ENCODE measurements around the gene KCNIP2. TPM values are rescaled to one million over a fixed set of nuclear protein-coding genes. Genes with fewer than 3 reads are reported as not detected.
A peak's percentile ranks its signal among the peaks of the same experiment; 100 is the strongest.
"Not testable (repeated sequence)": the region's sequence is repeated elsewhere in the genome, so short reads cannot be mapped to it uniquely, and the experiment has no call there.

The KCNIP2 gene
- total RNA-seq, 1 donor from 2014 or later = 151 TPM

DNA sequence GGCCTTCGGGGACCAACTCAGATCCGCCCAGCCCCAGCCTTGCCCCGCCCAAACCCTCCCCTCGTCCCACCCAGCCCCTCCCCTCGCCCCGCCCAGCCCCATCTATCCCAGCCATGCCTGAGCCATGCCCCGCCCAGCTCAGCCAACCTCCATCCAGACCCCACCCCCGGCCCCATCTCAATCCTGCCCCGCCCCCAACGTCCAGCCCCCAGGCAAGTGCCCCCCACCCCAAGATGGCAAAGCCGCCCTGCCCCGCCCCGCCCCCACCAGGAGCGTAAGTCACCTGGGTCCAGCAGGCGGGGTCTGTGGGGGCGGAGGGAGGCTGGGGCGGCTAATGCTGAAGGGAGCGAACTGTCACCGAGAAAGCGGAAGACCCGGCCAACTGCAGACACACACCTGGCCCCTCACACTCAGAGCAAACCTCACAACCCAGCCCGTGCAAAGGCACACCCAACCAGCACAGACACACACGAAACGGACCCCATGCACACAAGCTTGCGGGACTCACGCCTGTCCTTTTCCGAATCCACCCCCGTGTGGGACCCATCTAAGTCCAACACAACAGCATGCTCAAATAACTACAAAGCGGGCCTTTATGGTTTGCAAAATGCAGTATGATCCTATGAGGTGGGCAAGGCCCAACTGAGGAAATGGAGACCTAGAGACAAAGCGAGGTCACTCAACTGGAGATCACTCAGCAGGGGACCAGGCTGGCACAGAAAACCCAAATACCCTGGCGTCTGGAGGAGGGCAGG lies 13.9 kb downstream of the KCNIP2 start:
- peak; percentile 80 for DNase-seq (ENCODE audit: low spot score)

DNA sequence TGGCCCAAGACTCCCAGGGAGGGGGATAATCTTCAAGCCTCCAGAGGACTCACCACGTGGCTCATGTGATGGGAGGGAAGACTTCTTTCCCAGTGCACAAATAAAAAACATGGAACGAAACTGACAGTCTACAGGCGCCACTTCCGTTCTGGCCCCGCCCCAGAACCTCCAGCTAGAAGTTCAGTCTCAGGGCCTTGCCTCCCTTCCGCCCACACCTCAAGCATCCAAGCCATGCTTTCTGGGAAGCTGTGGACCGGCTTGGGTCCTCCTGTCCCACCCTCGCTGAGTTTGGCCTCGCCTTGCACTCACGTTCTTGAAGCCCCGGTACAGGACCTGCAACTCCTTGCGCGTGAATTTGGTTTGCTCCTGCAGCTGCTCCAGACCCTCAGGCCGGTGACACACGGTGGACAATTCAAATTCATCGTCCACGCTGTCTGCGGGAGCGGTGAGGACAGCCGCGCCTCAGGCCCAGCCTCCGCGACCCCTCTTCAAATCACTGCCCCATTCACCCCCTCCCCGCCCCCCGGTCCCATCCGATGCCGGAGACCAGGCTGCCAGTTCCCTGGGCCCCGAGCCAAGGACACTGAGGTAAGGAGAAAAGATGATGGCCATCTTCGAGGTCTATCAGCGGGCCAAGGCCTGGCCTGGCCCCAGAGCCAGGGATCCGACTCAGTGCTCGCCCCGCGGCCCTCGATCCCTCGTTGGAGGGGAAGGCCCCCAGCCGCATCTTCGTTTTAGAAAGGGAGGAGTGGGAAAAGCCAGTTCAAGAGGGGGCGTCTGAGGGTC lies 14.6 kb downstream of the KCNIP2 start:
- peak; percentile 88 for DNase-seq (ENCODE audit: low spot score)

DNA sequence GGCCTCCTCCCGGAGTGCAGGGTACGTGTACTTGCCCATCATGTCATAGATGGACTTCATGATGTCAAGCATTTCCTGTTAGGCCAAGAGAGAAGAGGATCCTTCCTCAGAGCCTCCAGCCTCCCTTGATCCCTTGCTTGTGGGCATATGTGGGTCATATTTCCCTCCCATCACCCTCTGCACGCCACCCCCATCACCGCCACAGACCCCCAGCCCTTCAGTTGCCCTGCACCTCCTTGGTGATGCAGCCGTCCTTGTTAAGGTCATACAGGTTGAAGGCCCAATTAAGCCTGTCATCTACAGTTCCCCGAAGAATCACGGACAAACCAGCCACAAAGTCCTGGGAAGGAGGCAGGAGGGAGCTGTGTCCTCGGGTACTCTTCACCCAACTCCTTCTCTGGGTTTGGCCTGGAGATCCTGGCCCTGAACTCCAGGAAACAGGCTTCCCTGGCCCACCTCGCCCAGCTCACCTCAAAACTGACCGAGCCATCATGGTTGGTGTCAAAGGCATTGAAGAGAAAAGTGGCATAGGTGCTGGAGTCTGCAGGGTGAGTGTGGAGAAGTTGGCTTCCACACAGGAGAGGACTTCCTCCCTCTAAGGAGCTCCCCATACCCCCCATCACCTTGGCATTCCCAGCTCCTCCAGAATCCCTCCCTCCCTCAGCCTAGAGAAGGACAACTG lies 15.5 kb downstream of the KCNIP2 start:
- DNase-seq (ENCODE audit: low spot score) = peak; percentile 65

DNA sequence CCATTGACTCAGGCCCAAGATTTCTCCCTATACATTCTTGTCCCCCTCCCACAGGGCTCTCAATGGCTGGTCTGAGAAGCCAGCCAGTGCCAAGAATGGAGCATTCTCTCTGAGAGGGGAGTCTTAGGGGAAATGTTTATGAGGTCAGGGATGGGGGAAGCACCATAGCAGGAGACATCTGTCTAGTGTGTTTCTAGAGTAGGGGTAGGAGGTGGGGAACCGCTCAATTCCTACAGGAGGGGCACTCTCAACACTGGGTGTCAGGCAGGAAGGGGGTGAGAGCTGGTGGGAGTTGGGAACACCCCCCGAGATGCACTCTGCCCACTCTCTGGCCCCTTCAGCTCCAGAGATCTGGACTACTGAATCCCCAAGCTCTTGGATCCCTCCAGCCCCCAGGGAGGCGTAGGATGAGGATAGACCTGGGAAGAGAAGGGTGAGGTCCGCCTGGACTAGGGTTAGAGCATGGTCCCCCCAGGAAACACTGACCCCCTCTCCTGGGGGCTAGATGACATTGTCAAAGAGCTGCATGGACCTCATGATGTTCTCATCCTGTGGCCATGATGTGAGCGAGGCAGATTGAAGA lies 16.7 kb downstream of the KCNIP2 start:
- DNase-seq (ENCODE audit: low spot score) = peak; percentile 77

DNA sequence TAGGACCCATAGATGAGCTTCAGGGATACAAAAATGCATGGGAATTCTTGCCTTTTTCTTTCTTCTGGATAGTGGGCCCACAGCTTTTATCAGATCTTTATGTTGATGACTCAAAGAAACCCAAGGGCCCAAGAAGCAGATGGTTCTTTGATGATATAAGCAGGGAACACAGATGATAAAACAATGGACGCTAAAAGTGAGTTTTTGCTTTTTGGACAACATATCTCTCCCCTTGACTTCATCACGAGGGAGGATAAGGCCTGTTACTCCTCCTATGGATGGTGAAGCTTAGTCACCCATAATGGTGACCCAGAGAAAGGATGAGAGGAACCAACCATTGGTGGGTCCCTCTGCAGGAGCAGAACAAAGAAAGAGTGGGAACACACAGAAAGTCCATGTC lies 18.9 kb downstream of the KCNIP2 start:
- DNase-seq (ENCODE audit: low spot score) = no peak

DNA sequence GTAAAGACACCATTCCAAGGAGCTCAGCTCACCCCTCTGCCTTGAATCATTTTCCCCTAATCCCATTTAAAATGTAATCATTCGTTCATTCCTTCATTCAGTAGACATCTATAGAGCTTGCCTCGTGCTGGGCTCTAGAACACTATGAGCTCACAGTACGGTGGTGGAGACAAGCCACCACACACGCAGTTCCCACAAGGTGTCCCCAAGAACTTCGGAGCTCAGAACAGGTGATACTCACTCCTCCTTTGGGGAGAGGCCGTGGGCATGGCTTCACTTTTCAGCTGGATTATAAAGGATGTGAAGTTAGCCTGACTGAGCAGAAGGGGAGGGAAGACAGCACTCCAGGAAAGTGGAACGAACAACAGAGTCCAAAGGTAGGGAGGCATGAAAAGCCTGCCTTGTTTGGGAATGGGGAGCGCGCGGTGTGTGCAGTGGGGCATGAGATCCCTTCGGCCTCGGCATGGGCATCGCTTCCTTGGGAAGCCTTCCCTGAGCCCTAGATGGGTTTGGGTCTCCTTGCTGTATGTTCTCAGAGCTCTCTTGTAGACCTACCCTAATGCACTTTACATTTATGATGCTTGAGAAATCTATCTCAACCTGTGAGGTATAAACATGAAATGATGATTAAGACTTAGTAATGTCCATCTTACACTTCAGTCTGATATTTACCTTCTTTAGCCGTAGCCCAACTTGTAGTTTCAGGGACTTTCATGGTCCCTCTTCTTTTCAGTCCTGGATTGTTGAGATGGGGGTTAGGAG lies 24.5 kb downstream of the KCNIP2 start:
- DNase-seq (ENCODE audit: low spot score) = no peak

DNA sequence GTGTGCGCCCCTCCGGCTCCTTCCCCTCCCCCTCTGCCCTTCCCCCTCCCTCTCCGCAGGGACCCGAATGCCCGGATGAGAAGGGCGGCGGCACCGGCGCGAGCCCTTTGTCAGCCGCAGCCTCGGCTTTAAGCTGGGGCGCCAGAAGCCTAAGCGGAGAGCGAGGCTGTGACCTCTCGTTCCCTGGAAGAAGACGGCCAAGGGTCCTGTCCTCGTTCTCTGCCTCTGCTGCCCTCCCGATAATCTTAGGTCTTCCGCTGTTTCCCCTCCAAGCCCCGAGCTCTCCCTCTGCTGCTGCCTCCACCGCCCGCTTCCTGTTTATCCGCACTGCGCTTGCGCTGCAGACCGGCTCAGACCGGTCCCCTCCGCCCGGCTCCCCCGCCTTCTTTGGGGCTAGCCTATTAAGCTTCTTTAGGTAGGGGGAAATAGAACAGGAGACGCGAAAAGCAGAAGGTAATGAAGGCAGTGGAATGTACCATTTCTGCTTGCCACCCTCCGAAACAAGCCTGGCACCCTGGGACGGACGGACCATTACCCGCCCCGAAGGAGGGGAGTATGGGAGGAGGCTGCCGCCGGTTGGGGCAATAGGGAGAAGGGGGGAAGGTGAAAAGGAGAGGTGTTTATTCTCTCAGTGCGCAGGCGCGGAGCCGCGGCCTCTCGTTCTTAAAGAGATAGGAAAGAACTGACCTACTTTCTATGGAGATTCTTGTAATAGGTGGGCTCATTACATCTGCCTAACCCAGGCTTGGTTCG lies 25.3 kb downstream of the KCNIP2 start, which contains the start of gene OGA:
TSS of gene OGA (minus strand) at position 326 of the 753 bp plus-strand sequence. CDS start 422 bp downstream, outside the sequence.
- peak; percentile 98 for DNase-seq (ENCODE audit: low spot score)

DNA sequence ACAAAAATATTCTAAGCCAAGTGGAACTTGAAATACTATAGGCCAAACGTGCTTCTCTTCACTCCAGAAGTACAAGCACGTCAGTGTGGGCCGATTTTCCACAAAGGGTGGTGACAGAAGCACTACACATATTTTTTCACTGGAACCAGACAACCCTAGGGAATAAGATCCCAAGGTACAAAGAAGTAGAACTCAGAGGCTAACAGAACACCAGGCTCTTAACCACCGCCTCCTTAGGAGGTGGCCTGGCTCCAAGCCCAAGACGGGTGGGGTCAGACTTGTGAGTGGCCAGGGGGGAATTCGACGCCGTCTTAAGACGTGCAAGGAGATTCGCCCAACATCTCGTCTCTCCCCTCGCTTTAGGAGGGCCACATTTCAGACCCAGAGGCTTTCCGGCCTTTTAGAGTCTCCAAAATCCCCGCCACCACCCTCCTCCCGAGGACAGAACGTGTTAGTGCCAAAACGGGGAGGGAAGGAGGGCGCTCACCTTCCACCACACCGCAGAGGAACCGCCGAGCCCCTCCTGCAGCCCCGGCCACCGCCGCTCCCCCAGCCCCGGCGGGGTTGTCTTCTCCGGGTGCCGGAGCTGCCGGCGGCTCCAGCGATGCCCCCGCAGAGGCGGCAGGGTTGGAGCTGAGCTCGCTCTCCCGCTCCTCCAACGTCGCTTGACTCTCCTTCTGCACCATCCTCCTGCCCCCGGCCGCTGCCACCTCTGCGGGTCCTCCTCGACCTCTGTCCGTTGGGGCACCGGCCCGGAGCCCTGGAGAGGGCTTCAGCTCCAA lies 26.1 kb downstream of the KCNIP2 start:
- no peak for DNase-seq (ENCODE audit: low spot score)

DNA sequence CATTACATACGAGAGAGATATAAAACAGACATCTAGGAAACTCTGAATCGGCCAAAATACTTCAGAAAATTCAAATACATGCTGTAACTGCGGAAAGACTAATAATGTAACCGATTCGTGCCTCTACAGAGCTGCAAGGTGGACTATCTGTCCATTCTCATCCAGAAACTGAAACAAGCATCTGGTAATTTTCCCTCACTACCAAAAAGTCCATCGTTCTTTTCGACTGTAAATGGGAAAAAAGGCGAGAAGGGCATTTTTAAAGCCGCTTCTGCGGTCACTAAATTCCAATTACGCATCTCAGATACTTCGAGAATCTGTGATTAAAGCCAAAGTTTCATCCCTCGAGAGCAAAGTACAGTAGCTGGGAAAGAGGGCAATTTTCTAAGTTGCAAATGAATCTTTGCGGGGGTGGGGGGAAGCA lies 26.7 kb downstream of the KCNIP2 start:
- DNase-seq (ENCODE audit: low spot score) = no peak

DNA sequence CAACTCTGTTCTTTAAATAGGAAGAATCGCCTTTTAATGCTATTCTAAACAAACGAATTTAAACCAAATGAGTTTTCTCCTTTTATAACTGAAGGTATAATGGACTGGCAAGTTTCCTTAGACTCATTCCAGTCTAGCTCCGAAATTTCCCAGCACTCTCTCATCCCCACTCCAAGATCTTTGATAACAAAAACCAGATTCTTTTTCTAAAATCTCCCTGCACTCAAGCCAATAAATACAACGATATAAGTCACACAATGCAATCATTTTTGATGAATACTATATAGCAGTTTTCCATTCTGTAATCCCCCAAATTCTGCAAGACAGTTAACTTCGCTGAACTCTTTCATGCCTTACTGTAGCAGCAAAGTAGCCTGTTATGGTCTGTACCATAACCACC lies 27.2 kb downstream of the KCNIP2 start:
- DNase-seq (ENCODE audit: low spot score) = no peak

DNA sequence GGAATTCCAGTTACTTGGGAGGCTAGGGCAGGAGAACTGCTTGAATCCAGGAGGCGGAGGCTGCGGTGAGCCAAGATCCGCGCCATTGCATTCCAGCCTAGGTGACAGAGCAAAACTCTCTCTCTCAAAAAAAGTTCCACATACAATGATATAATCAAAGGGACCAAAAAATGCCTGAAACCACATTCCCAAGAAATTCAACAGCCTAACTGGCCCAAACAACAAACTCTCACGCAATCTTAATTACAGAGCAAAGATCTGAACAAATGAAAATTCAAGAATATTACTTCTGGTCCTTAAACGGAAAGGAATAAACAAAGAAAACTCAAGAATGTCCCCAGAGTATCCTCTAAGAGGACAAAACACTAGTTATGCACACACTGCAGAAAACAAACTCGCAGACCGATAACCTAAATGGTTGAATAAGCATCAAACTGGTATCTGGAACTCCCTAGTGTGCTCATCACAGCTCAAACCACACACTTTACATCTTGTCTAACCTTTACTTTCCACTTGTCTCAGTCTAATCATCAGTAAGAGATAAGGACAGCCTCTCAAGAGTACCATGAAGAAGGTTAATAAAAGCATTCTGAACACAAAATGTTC lies 29.0 kb downstream of the KCNIP2 start:
- DNase-seq (ENCODE audit: low spot score) = no peak

DNA sequence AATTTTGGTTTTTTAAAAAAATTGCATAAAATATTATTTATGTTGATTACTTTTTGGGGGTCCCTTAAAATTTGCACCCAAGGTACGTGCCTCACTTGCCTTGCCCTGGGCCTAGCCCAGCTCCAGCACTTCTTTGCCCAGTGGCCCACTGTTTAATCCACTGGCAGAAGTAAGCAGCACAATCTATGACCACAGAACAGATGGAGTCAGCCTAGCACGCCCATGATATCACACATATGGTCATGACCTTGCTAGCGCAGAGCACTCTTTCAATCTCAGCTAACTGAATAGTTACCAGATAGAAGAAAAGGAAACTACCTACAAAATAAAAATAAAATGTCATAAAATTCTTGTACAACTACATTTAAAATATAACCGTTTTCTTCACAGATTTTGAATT lies 31.0 kb downstream of the KCNIP2 start:
- no peak for DNase-seq (ENCODE audit: low spot score)

DNA sequence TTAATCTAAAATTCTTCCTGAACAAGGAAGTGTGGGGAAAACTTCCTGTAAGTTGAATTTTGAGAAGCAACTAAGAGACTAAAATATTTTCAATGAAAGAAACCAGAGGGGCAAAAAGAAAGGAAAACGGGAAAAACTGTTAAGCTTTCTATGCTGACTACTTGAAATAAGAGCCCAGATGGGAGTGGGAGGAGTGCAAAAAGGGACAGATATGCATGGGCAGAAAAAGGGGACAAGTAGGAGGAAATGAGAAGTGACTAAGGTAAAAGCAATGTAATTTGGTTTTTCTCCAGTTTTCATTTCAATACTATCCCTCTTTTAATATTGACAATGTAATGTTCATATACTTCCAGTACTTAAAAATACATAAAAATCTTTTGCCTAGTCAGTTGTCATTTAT lies 36.4 kb downstream of the KCNIP2 start:
- no peak for DNase-seq (ENCODE audit: low spot score)

DNA sequence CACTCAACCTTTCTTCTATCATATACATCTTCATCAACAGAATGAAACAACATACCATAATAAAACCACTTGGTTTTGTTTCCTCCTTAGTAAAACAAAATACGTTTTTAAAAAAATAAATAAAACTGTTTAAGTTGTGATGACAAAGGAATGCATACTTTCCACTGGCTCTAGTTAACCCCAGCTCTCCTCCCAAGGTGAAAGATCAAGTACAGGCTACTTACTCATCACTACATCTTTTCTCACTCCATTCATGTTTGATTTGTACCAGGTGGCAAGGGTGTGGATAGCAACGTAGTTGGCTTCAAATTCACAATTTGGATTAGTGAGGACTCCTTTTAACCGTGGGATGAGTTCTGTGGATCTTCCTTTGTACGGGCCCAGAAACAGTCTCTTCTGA lies 40.1 kb downstream of the KCNIP2 start:
- no peak for DNase-seq (ENCODE audit: low spot score)

DNA sequence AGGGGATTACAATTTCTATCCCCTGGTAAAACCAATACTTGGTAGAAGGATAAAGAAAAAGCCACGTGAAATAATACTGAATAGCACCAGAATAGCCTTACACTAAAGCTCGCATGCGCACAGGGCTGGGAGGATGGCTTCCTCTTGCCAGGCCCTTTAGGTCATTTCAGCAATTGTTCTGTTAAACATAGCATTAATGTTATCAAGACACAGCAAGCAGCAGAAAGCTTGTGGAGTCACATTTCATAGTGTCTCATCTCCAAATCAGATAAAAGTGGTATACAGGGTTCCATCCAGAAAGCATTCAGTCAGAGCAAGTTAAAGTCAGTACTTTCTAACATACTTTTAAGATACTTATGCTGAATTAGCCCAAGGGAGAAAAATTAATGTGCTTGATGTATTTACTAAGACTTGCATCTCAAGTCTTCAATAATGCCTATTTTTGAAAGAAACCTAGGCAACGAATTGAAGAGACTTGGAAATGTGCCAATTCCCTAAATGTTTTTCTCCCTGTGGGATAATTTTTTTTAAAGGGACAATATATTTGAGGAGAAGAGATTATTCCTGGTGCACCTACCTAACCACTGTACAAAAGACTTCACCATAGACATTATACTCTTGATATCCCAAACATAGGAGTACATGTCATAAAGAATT lies 46.1 kb downstream of the KCNIP2 start:
- DNase-seq (ENCODE audit: low spot score) = no peak

DNA sequence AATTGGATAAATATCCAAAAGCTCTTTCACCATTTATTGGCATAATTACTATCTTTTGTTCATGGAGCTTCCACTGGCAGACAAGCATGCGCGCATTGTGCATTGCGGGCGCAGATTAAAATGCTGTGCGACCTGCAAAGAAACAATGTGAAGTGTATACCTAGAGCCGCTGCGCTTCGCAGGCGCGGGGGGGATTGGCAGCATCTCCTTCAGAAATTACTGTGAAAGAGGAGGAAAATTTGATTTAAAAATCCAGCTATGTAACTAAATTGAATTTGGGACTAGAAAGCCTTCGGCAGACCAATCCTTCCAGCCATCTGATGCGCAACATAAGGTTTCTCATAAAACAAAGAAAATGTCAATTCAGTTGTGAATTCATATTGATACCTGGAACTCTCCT lies 50.1 kb downstream of the KCNIP2 start:
- no peak for DNase-seq (ENCODE audit: low spot score)

DNA sequence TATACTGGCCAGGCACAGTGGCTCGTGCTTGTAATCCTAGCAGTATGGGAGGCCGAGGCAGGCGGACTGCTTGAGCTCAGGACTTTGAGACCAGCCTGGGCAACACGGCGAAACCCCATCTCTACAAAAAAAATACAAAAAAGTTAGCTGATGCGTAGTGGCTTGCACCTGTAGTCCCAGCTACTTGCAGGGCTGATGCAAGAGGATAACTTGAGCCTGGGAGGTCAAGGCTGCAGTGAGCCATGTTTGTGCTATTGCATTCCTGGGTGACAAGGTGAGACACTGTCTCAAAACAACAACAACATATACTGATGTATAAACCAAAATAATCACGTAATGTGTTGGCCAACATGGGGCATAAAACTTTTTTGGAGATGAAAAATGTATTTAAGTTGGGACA lies 53.9 kb downstream of the KCNIP2 start:
- no peak for DNase-seq (ENCODE audit: low spot score)

DNA sequence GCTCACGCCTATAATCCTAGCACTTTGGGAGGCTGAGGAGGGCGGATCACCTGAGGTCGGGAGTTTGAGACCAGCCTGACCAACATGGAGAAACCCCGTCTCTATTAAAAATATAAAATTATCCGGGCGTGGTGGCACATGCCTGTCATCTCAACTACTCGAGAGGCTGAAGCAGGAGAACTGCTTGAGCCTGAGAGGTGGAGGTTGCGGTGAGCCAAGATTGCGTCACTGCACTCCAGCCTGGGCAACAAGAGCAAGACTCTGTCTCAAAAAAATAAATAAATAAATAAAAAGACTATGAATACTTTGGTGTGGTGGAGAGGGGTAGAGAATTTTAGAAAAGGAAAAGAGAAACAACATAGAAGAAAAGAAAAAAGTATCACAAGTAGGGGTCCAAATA lies 54.4 kb downstream of the KCNIP2 start:
- not testable (repeated sequence) for DNase-seq (ENCODE audit: low spot score)
